ENCODE measurements around the gene IGF2BP2. TPM values are rescaled to one million over a fixed set of nuclear protein-coding genes. Genes with fewer than 3 reads are reported as not detected.
"Not testable (repeated sequence)": the region's sequence is repeated elsewhere in the genome, so short reads cannot be mapped to it uniquely, and the experiment has no call there.

The IGF2BP2 gene
- total RNA-seq, 1 donor from 2014 or later = 101 TPM

GRCh38 chr3:185639632-185640206 lies 185.1 kb downstream of the IGF2BP2 start:
- H3K4me3 Mint-ChIP-seq (ENCODE audit: unreplicated experiment) = no peak overlapping the region
- H3K36me3 Mint-ChIP-seq (ENCODE audit: unreplicated experiment) = peaks cover 14% of the 10 kb centered on the region
- H3K4me1 Mint-ChIP-seq (ENCODE audit: unreplicated experiment) = no peaks in the 10 kb centered on the region
- DNase-seq (ENCODE audit: extremely low spot score, unreplicated experiment) = no peak
- no peaks in the 10 kb centered on the region for H3K9me3 Mint-ChIP-seq (ENCODE audit: unreplicated experiment)
- H3K27me3 Mint-ChIP-seq (ENCODE audit: unreplicated experiment) = no peaks in the 10 kb centered on the region
- no peak for TF ChIP-seq CTCF (IDR thresholded peaks at IDR 0.05)
- H3K27ac Mint-ChIP-seq (ENCODE audit: unreplicated experiment) = no peak overlapping the region

GRCh38 chr3:185638651-185639050 lies 186.2 kb downstream of the IGF2BP2 start:
- H3K27me3 Mint-ChIP-seq (ENCODE audit: unreplicated experiment); DNase-seq (ENCODE audit: extremely low spot score, unreplicated experiment); H3K4me3 Mint-ChIP-seq (ENCODE audit: unreplicated experiment); H3K4me1 Mint-ChIP-seq (ENCODE audit: unreplicated experiment); H3K36me3 Mint-ChIP-seq (ENCODE audit: unreplicated experiment); H3K27ac Mint-ChIP-seq (ENCODE audit: unreplicated experiment); H3K9me3 Mint-ChIP-seq (ENCODE audit: unreplicated experiment): not testable (repeated sequence)

- Mint-ChIP-seq H3K4me3 (ENCODE audit: unreplicated experiment) (no peak overlapping the region), H3K4me1 (ENCODE audit: unreplicated experiment) (no peaks in the 10 kb centered on the region), H3K27ac (ENCODE audit: unreplicated experiment) (no peak overlapping the region), H3K36me3 (ENCODE audit: unreplicated experiment) (peaks cover 8% of the 10 kb centered on the region), H3K27me3 (ENCODE audit: unreplicated experiment) (no peaks in the 10 kb centered on the region), H3K9me3 (ENCODE audit: unreplicated experiment) (no peaks in the 10 kb centered on the region)
- DNase-seq (ENCODE audit: extremely low spot score, unreplicated experiment) = no peak
- no peak for TF ChIP-seq CTCF (IDR thresholded peaks at IDR 0.05)
These were observed 187.5 kb downstream of the IGF2BP2 start for GRCh38 chr3:185637388-185637787.

GRCh38 chr3:185632996-185633395 lies 191.8 kb downstream of the IGF2BP2 start:
- H3K36me3 Mint-ChIP-seq (ENCODE audit: unreplicated experiment) = peaks cover 4% of the 10 kb centered on the region
- H3K27ac Mint-ChIP-seq (ENCODE audit: unreplicated experiment) = no peak overlapping the region
- no peak for TF ChIP-seq CTCF (IDR thresholded peaks at IDR 0.05)
- peaks cover 19% of the 10 kb centered on the region for H3K4me1 Mint-ChIP-seq (ENCODE audit: unreplicated experiment)
- no peak overlapping the region for H3K4me3 Mint-ChIP-seq (ENCODE audit: unreplicated experiment)
- no peaks in the 10 kb centered on the region for H3K27me3 Mint-ChIP-seq (ENCODE audit: unreplicated experiment)
- DNase-seq (ENCODE audit: extremely low spot score, unreplicated experiment) = no peak
- H3K9me3 Mint-ChIP-seq (ENCODE audit: unreplicated experiment) = no peaks in the 10 kb centered on the region

- H3K4me3 Mint-ChIP-seq (ENCODE audit: unreplicated experiment) = no peak overlapping the region
- peak overlapping the region; percentile 10 for H3K27ac Mint-ChIP-seq (ENCODE audit: unreplicated experiment)
- peak; percentile 70 for DNase-seq (ENCODE audit: extremely low spot score, unreplicated experiment)
These were observed 193.2 kb downstream of the IGF2BP2 start for GRCh38 chr3:185631508-185632206.

More at GRCh38 chr3:185631508-185632206, 193.2 kb downstream of the IGF2BP2 start:
- Mint-ChIP-seq H3K27me3 (ENCODE audit: unreplicated experiment) (no peaks in the 10 kb centered on the region), H3K4me1 (ENCODE audit: unreplicated experiment) (peaks cover 19% of the 10 kb centered on the region), H3K9me3 (ENCODE audit: unreplicated experiment) (no peaks in the 10 kb centered on the region), H3K36me3 (ENCODE audit: unreplicated experiment) (peaks cover 8% of the 10 kb centered on the region)
- no peak for TF ChIP-seq CTCF (IDR thresholded peaks at IDR 0.05)

All from osteocyte (in vitro differentiated cells).